ENCODE measurements around the gene CLTRN.

CLTRN gene

GRCh38 chrX:15623054-15623453 lies 41.6 kb downstream of the CLTRN start:
- H3K4me3 ChIP-seq (ENCODE audit: low read length): no peak overlapping the region
- no peak overlapping the region for H3K27ac ChIP-seq (ENCODE audit: low read length)
- no peaks in the 10 kb centered on the region for H3F3A ChIP-seq (ENCODE audit: insufficient read depth, low read length)
- H3K4me1 ChIP-seq (ENCODE audit: low read length): no peaks in the 10 kb centered on the region
- no peaks in the 10 kb centered on the region for H4K20me1 ChIP-seq (ENCODE audit: insufficient read depth, low read length)
- H3K9me3 ChIP-seq (replicated peaks; ENCODE audit: insufficient read depth, low read length): no peaks in the 10 kb centered on the region
- H3K9me2 ChIP-seq (replicated peaks; ENCODE audit: insufficient read depth, low read length): no peaks in the 10 kb centered on the region
- no peak for TF ChIP-seq CTCF (IDR thresholded peaks at IDR 0.05; ENCODE audit: low read length)
- TF ChIP-seq EZH2phosphoT487 (IDR thresholded peaks at IDR 0.05; ENCODE audit: low read length): no peak
- no peak for TF ChIP-seq EZH2 (optimal IDR thresholded peaks at IDR 0.05; ENCODE audit: low read depth, low read length)
- H3K36me3 ChIP-seq (replicated peaks; ENCODE audit: insufficient read depth, low read length): no peaks in the 10 kb centered on the region
- H3K27me3 ChIP-seq (replicated peaks; ENCODE audit: insufficient read depth, low read length): no peaks in the 10 kb centered on the region
- H2AFZ ChIP-seq (ENCODE audit: low read length): no peak overlapping the region
- no peak overlapping the region for H3K4me2 ChIP-seq (ENCODE audit: low read depth, low read length)
- H3K9ac ChIP-seq (ENCODE audit: low read length): no peak overlapping the region
- H3K79me2 ChIP-seq (ENCODE audit: low read length): no peaks in the 10 kb centered on the region
- no peak for DNase-seq

GRCh38 chrX:15619053-15619755 lies 45.4 kb downstream of the CLTRN start:
- H3K79me2 ChIP-seq (ENCODE audit: low read length): no peaks in the 10 kb centered on the region
- H3K9me2 ChIP-seq (replicated peaks; ENCODE audit: insufficient read depth, low read length): no peaks in the 10 kb centered on the region
- no peaks in the 10 kb centered on the region for H3K9me3 ChIP-seq (replicated peaks; ENCODE audit: insufficient read depth, low read length)
- no peaks in the 10 kb centered on the region for H3F3A ChIP-seq (ENCODE audit: insufficient read depth, low read length)
- no peak overlapping the region for H3K4me3 ChIP-seq (ENCODE audit: low read length)
- no peaks in the 10 kb centered on the region for H3K27me3 ChIP-seq (replicated peaks; ENCODE audit: insufficient read depth, low read length)
- H3K9ac ChIP-seq (ENCODE audit: low read length): no peak overlapping the region
- no peaks in the 10 kb centered on the region for H3K36me3 ChIP-seq (replicated peaks; ENCODE audit: insufficient read depth, low read length)
- H4K20me1 ChIP-seq (ENCODE audit: insufficient read depth, low read length): no peaks in the 10 kb centered on the region
- TF ChIP-seq EZH2 (optimal IDR thresholded peaks at IDR 0.05; ENCODE audit: low read depth, low read length) (no peak), CTCF (IDR thresholded peaks at IDR 0.05; ENCODE audit: low read length) (no peak), EZH2phosphoT487 (IDR thresholded peaks at IDR 0.05; ENCODE audit: low read length) (no peak)
- H3K4me1 ChIP-seq (ENCODE audit: low read length): no peaks in the 10 kb centered on the region
- no peak overlapping the region for H3K27ac ChIP-seq (ENCODE audit: low read length)
- H2AFZ ChIP-seq (ENCODE audit: low read length): no peak overlapping the region
- no peak for DNase-seq
- H3K4me2 ChIP-seq (ENCODE audit: low read depth, low read length): no peak overlapping the region

DNA sequence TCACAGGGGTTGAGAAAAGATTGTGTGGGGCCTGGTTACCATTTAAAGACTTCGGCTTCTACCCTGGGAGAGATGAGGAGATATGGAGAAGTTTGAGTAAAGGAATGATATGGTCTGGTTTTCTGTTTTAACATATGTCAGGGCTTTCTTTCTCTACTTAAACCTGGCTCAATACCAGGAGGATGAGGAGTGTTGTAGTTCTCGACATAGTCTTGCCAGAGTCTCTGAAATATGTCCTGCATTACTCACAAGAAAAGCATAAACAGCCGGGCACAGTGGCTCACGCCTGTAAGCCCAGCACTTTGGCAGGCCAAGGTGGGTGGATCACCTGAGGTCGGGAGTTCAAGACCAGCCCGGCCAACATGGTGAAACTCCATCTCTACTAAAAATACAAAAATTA lies 47.5 kb downstream of the CLTRN start:
- DNase-seq: no peak
- H4K20me1 ChIP-seq (ENCODE audit: insufficient read depth, low read length): no peaks in the 10 kb centered on the region
- H3K9ac ChIP-seq (ENCODE audit: low read length): no peak overlapping the region
- no peak overlapping the region for H3K4me3 ChIP-seq (ENCODE audit: low read length)
- H3F3A ChIP-seq (ENCODE audit: insufficient read depth, low read length): no peaks in the 10 kb centered on the region
- H3K36me3 ChIP-seq (replicated peaks; ENCODE audit: insufficient read depth, low read length): no peaks in the 10 kb centered on the region
- H3K9me2 ChIP-seq (replicated peaks; ENCODE audit: insufficient read depth, low read length): no peaks in the 10 kb centered on the region
- no peaks in the 10 kb centered on the region for H3K27me3 ChIP-seq (replicated peaks; ENCODE audit: insufficient read depth, low read length)
- no peaks in the 10 kb centered on the region for H3K79me2 ChIP-seq (ENCODE audit: low read length)
- H3K9me3 ChIP-seq (replicated peaks; ENCODE audit: insufficient read depth, low read length): no peaks in the 10 kb centered on the region
- H3K27ac ChIP-seq (ENCODE audit: low read length): no peak overlapping the region
- no peak overlapping the region for H3K4me2 ChIP-seq (ENCODE audit: low read depth, low read length)
- no peak for TF ChIP-seq CTCF (IDR thresholded peaks at IDR 0.05; ENCODE audit: low read length)
- TF ChIP-seq EZH2phosphoT487 (IDR thresholded peaks at IDR 0.05; ENCODE audit: low read length): no peak
- no peak for TF ChIP-seq EZH2 (optimal IDR thresholded peaks at IDR 0.05; ENCODE audit: low read depth, low read length)
- H2AFZ ChIP-seq (ENCODE audit: low read length): no peak overlapping the region
- H3K4me1 ChIP-seq (ENCODE audit: low read length): no peaks in the 10 kb centered on the region

All from MM.1S (cell line).